Measurements from ENCODE around the gene MYLIP.
A peak's percentile ranks its signal among the peaks of the same experiment; 100 is the strongest.

The MYLIP gene

GRCh38 chr6:16165641-16166040, 36.8 kb downstream of the MYLIP start:
- no peak overlapping the region for H3K4me3 ChIP-seq (ENCODE audit: low read depth, low read length)
- no peak for DNase-seq (ENCODE audit: low read depth)
- TF ChIP-seq, protein P1, sequence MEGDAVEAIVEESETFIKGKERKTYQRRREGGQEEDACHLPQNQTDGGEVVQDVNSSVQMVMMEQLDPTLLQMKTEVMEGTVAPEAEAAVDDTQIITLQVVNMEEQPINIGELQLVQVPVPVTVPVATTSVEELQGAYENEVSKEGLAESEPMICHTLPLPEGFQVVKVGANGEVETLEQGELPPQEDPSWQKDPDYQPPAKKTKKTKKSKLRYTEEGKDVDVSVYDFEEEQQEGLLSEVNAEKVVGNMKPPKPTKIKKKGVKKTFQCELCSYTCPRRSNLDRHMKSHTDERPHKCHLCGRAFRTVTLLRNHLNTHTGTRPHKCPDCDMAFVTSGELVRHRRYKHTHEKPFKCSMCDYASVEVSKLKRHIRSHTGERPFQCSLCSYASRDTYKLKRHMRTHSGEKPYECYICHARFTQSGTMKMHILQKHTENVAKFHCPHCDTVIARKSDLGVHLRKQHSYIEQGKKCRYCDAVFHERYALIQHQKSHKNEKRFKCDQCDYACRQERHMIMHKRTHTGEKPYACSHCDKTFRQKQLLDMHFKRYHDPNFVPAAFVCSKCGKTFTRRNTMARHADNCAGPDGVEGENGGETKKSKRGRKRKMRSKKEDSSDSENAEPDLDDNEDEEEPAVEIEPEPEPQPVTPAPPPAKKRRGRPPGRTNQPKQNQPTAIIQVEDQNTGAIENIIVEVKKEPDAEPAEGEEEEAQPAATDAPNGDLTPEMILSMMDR (IDR thresholded peaks at IDR 0.05; ENCODE audit: control insufficient read depth, extremely low read depth, insufficient read depth): no peak

DNA sequence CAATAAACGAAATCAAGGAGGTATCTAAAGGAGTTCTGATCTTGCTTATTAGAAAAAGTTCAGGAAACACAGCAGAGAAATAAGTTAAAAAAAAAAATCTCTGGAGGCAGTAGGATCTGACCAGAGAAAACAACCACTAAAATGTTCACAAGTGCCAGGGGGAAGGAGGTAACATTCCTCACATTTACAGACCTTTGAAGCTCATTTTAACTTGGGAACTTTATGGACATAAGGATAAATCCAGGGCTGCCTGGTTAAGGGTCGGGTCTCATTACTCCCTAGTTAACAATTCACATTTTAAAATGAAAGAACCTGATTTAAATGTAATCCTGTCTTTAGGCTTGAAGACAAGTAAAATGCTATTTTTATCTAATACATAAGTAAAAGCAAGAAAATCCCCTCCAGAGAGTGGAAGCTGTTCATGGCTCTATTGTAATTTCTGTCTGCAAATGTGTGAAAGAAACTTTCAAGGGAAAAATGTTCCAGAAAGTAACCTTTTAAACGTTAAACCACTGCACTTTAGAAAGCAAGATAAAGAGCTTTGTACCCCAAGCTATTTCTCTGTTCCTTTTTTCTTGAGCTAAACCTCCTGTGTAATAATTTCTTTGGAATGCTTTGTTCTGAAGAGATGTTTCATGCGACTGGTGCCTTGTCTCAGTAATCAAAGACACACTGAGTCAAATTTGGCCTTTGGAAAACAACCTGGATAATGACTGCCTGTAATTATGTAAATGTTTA, 38.2 kb downstream of the MYLIP start:
- no peak for DNase-seq (ENCODE audit: low read depth)
- TF ChIP-seq, protein P1 (IDR thresholded peaks at IDR 0.05; ENCODE audit: control insufficient read depth, extremely low read depth, insufficient read depth): no peak
- no peak overlapping the region for H3K4me3 ChIP-seq (ENCODE audit: low read depth, low read length)

GRCh38 chr6:16168121-16168520, 39.2 kb downstream of the MYLIP start:
- TF ChIP-seq, protein P1 (IDR thresholded peaks at IDR 0.05; ENCODE audit: control insufficient read depth, extremely low read depth, insufficient read depth): no peak
- H3K4me3 ChIP-seq (ENCODE audit: low read depth, low read length): no peak overlapping the region

GRCh38 chr6:16168858-16169257, 40.0 kb downstream of the MYLIP start:
- DNase-seq (ENCODE audit: low read depth): no peak
- no peak overlapping the region for H3K4me3 ChIP-seq (ENCODE audit: low read depth, low read length)
- TF ChIP-seq, protein P1 (IDR thresholded peaks at IDR 0.05; ENCODE audit: control insufficient read depth, extremely low read depth, insufficient read depth): peak; percentile 52

More at GRCh38 chr6:16168121-16168520, 39.2 kb downstream of the MYLIP start:
- DNase-seq (ENCODE audit: low read depth): no peak

DNA sequence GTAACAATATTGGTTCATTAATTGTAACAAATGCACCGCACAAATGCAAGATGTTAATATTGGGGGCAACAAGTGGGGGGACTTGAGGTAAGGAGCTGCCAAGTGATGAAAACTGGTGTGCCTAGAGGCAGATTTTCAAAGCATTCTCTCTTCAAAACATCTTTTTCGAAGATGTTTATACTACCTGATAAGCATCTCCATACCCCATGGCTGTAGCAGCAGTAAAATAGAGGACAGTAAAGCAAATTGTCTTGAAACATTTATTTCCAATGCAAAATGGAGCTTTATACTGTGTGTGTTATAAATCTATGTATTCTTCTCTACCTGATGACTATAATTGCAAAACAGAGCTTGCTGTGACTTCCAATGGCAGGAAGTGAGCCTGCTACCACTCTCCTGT, 42.5 kb downstream of the MYLIP start:
- no peak for DNase-seq (ENCODE audit: low read depth)
- no peak overlapping the region for H3K4me3 ChIP-seq (ENCODE audit: low read depth, low read length)
- TF ChIP-seq, protein P1 (IDR thresholded peaks at IDR 0.05; ENCODE audit: control insufficient read depth, extremely low read depth, insufficient read depth): no peak

DNA sequence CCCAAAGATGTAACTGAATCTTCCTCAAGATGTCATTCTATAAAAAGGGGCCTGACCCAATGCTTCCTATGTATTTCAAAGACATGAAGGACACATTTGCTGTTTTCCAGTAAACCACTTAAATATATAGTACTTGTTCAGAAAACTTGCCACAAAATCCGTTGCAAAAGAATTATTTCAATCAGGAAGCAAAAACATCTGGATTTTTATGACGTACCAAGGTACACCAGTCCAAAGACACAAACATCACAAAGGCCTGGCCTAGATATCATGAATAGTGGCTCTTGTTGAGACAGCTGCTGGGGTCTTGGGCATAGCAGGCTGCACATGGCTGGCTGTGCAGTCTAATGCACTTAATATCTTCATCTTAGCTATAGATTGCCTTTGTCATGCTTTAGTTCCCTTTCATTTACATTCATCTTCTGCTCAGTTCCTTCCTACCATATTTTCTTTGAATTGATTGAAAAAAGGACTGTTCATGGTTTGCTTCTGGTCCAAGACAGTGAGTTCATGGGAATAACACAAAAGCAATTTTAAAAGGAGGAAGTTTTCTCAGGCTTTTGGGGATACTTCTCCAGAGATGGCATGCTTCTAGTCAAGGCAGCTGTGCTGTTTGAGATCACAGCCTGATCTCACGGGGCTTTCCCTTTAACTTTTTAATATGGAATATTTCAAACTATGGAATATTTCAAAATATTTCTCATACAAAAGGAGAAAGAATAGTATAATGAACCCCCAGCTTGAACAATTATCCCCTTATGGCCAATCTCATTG, 44.5 kb downstream of the MYLIP start:
- no peak overlapping the region for H3K4me3 ChIP-seq (ENCODE audit: low read depth, low read length)
- DNase-seq (ENCODE audit: low read depth): no peak
- TF ChIP-seq, protein P1 (IDR thresholded peaks at IDR 0.05; ENCODE audit: control insufficient read depth, extremely low read depth, insufficient read depth): no peak
